ENCODE results near the gene TUBA3E. TPM values are rescaled to one million over a fixed set of nuclear protein-coding genes. Genes with fewer than 3 reads are reported as not detected.
"Not testable (repeated sequence)": the region's sequence is repeated elsewhere in the genome, so short reads cannot be mapped to it uniquely, and the experiment has no call there.

Gene TUBA3E
- total and polyA plus RNA-seq, 4 donors: not detected

DNA sequence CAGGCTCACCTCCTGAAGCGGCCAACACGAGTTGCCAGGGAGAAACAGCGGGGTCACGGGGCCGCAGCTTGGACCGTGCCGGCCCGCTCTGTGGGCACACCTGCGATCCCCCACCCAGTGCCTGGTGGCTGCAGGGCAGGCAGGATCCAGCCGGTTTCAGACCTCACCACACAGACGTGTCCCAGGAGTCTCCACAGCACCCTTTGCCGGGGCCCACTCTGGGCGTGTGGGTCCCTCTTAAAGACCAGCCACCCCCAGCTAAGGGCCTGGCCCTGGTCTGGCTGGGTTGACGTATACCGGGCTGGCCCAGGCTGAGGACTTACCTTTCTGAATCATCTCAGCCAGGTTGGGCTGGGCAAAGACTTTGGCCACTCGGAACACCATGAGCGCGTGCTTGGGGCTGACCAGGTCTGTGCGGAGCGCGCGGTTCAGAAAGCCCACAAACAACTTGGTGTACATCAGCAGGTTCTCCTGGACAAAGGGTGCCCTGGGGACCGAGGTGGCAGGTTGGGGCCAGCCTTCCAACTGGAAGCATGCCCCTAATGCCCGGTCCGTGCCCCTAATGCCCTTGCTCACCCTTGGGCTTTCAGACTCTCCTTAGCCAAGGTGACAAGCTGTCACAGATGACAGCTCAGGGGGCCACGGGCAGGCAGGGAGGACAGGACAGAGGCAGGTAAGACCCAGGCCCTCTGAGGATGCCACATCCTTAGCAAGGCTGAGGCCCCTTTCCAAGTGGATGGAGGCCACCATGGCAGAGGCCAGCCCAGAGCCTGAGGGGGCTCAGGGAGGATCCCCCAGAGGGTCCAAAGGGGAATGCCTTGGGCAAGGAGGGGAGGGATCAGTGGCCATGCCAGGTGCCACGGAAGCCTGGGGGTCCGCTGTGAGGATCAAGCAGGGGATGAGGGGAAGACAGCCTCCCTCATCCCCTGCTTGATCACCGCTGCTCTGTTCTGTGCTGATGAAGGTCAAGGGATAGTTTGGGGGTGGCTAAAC lies 43.2 kb downstream of the TUBA3E start:
- Histone ChIP-seq H3K36me3 (ENCODE audit: control insufficient read depth in 4 of 4, insufficient read depth in 4 of 4, low read length in 4 of 4) (peaks cover 0 to 45% (median 3%) of the 10 kb centered on the region in 4 donors), H3K4me1 (ENCODE audit: control insufficient read depth in 5 of 5, insufficient read depth in 5 of 5, low read length in 5 of 5) (no peaks in the 10 kb centered on the region), H3K9ac (ENCODE audit: insufficient read depth in 1 of 2, low read length in 2 of 2) (no peak overlapping the region), H3K27me3 (ENCODE audit: control insufficient read depth in 3 of 3, insufficient read depth in 3 of 3, low read length in 2 of 3) (no peaks in the 10 kb centered on the region), H3K27ac (ENCODE audit: low read depth in 1 of 2, low read length in 1 of 2) (no peak overlapping the region), H3K4me3 (no peak overlapping the region), H3K9me3 (ENCODE audit: control insufficient read depth in 4 of 4, insufficient read depth in 3 of 4, low read length in 3 of 4) (no peaks in the 10 kb centered on the region)
- ATAC-seq (ENCODE audit: insufficient read depth, low FRiP score): no peak
- 97 to 98% methylated on average over 29 of the region's 29 CpGs for WGBS, 2 donors
- no peak for DNase-seq
- TF ChIP-seq CTCF (IDR thresholded peaks at IDR 0.05; ENCODE audit: control extremely low read depth, extremely low read depth): no peak

- not testable (repeated sequence) for DNase-seq; H3K4me1 ChIP-seq (ENCODE audit: control insufficient read depth in 5 of 5, insufficient read depth in 5 of 5, low read length in 5 of 5)
- peaks cover 0 to 45% (median 3%) of the 10 kb centered on the region in 4 donors for H3K36me3 ChIP-seq (ENCODE audit: control insufficient read depth in 4 of 4, insufficient read depth in 4 of 4, low read length in 4 of 4)
Measured at GRCh38 chr2:130154423-130154770, 43.8 kb downstream of the TUBA3E start.

DNA sequence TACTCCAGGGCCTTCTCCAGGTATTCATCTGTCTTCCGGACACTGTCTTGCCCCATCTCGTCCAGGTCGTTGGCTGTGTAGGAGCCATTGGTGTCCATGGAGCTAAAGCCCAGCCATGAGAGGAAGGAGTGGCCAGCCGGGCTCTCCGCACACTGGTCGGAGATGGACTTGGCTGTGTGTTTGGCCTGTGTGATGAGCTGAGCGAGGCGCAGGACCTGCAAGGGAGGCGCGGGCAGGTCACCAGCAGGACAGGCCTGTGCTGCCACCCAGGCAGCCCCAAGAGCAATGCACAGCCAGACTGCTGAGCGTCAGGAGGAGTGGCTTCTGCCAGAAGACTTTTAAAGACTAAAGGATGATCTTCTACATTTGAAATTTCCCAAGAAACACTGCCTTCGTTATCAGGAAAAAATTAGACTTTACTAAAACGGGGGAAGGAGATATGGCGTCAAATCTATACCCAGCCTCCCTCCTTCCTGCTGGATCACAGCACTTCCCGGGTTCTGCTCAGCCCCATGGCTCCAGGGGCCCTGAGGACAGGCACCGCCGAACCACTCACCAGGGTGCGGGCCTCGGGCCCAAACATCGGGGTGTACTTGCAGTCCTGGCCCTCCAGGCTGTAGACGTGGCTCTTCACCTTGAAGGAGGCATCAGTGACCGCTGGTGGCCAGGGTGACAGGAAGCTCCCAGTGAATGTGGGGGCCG lies 44.4 kb downstream of the TUBA3E start:
- DNase-seq; H3K4me3 ChIP-seq; H3K4me1 ChIP-seq (ENCODE audit: control insufficient read depth in 5 of 5, insufficient read depth in 5 of 5, low read length in 5 of 5); H3K9me3 ChIP-seq (ENCODE audit: control insufficient read depth in 4 of 4, insufficient read depth in 3 of 4, low read length in 3 of 4); H3K27ac ChIP-seq (ENCODE audit: low read depth in 1 of 2, low read length in 1 of 2); ATAC-seq (ENCODE audit: insufficient read depth, low FRiP score); H3K9ac ChIP-seq (ENCODE audit: insufficient read depth in 1 of 2, low read length in 2 of 2); H3K27me3 ChIP-seq (ENCODE audit: control insufficient read depth in 3 of 3, insufficient read depth in 3 of 3, low read length in 2 of 3): not testable (repeated sequence)
- peaks cover 0 to 43% (median 2%) of the 10 kb centered on the region in 4 donors for H3K36me3 ChIP-seq (ENCODE audit: control insufficient read depth in 4 of 4, insufficient read depth in 4 of 4, low read length in 4 of 4)
- WGBS, 2 donors: 92 to 96% methylated on average over 19 to 23 of the region's 23 CpGs

More at GRCh38 chr2:130154423-130154770, 43.8 kb downstream of the TUBA3E start:
- not testable (repeated sequence) for H3K9me3 ChIP-seq (ENCODE audit: control insufficient read depth in 4 of 4, insufficient read depth in 3 of 4, low read length in 3 of 4); H3K4me3 ChIP-seq; H3K27ac ChIP-seq (ENCODE audit: low read depth in 1 of 2, low read length in 1 of 2); ATAC-seq (ENCODE audit: insufficient read depth, low FRiP score); H3K9ac ChIP-seq (ENCODE audit: insufficient read depth in 1 of 2, low read length in 2 of 2); H3K27me3 ChIP-seq (ENCODE audit: control insufficient read depth in 3 of 3, insufficient read depth in 3 of 3, low read length in 2 of 3)
- WGBS, 2 donors: 92 to 98% methylated on average over 4 to 8 of the region's 8 CpGs

- no peaks in the 10 kb centered on the region for H3K9me3 ChIP-seq (ENCODE audit: control insufficient read depth in 4 of 4, insufficient read depth in 3 of 4, low read length in 3 of 4)
- TF ChIP-seq CTCF (IDR thresholded peaks at IDR 0.05; ENCODE audit: control extremely low read depth, extremely low read depth): no peak
- H3K4me1 ChIP-seq (ENCODE audit: control insufficient read depth in 5 of 5, insufficient read depth in 5 of 5, low read length in 5 of 5): no peaks in the 10 kb centered on the region
- H3K27me3 ChIP-seq (ENCODE audit: control insufficient read depth in 3 of 3, insufficient read depth in 3 of 3, low read length in 2 of 3): no peaks in the 10 kb centered on the region
- 95% methylated on average over 25 of the region's 25 CpGs for WGBS, 2 donors
- ATAC-seq (ENCODE audit: insufficient read depth, low FRiP score) (no peak), DNase-seq (no peak)
- no peak overlapping the region for H3K9ac ChIP-seq (ENCODE audit: insufficient read depth in 1 of 2, low read length in 2 of 2)
- no peak overlapping the region for H3K4me3 ChIP-seq
- peaks cover 0 to 38% (median 0%) of the 10 kb centered on the region in 4 donors for H3K36me3 ChIP-seq (ENCODE audit: control insufficient read depth in 4 of 4, insufficient read depth in 4 of 4, low read length in 4 of 4)
- H3K27ac ChIP-seq (ENCODE audit: low read depth in 1 of 2, low read length in 1 of 2): no peak overlapping the region
Measured at GRCh38 chr2:130152816-130153595, 45.2 kb downstream of the TUBA3E start.

- H3K4me3 ChIP-seq; H3K4me1 ChIP-seq (ENCODE audit: control insufficient read depth in 5 of 5, insufficient read depth in 5 of 5, low read length in 5 of 5); DNase-seq; ATAC-seq (ENCODE audit: insufficient read depth, low FRiP score); H3K27ac ChIP-seq (ENCODE audit: low read depth in 1 of 2, low read length in 1 of 2); H3K9me3 ChIP-seq (ENCODE audit: control insufficient read depth in 4 of 4, insufficient read depth in 3 of 4, low read length in 3 of 4); H3K27me3 ChIP-seq (ENCODE audit: control insufficient read depth in 3 of 3, insufficient read depth in 3 of 3, low read length in 2 of 3); H3K9ac ChIP-seq (ENCODE audit: insufficient read depth in 1 of 2, low read length in 2 of 2): not testable (repeated sequence)
- H3K36me3 ChIP-seq (ENCODE audit: control insufficient read depth in 4 of 4, insufficient read depth in 4 of 4, low read length in 4 of 4): peaks cover 0 to 36% (median 0%) of the 10 kb centered on the region in 4 donors
- WGBS, 2 donors: 95% methylated on average over 26 to 27 of the region's 27 CpGs
Measured at GRCh38 chr2:130152136-130152815, 46.0 kb downstream of the TUBA3E start.

- H3K9ac ChIP-seq (ENCODE audit: insufficient read depth in 1 of 2, low read length in 2 of 2); H3K27me3 ChIP-seq (ENCODE audit: control insufficient read depth in 3 of 3, insufficient read depth in 3 of 3, low read length in 2 of 3); H3K9me3 ChIP-seq (ENCODE audit: control insufficient read depth in 4 of 4, insufficient read depth in 3 of 4, low read length in 3 of 4); DNase-seq; H3K4me1 ChIP-seq (ENCODE audit: control insufficient read depth in 5 of 5, insufficient read depth in 5 of 5, low read length in 5 of 5); H3K4me3 ChIP-seq; H3K27ac ChIP-seq (ENCODE audit: low read depth in 1 of 2, low read length in 1 of 2); ATAC-seq (ENCODE audit: insufficient read depth, low FRiP score): not testable (repeated sequence)
- WGBS, 2 donors: 71 to 73% methylated on average over 5 of the region's 5 CpGs
- H3K36me3 ChIP-seq (ENCODE audit: control insufficient read depth in 4 of 4, insufficient read depth in 4 of 4, low read length in 4 of 4): peaks cover 0 to 34% (median 0%) of the 10 kb centered on the region in 4 donors
Measured at GRCh38 chr2:130151145-130151512, 47.1 kb downstream of the TUBA3E start.

All from lung (tissue), 12 donors.